RPMI7951 (cell line): Measurements from ENCODE around the gene SGCD. TPM values are rescaled to one million over a fixed set of nuclear protein-coding genes. Genes with fewer than 3 reads are reported as not detected.

Experiments
- DNase-seq: peaks from one replicate; pipeline ENCODE4 v3.0.0-alpha.2; 2012; ENCODE audit warnings: low read depth
- total RNA-seq: library from RNA; depleted of rRNA; stranded (reverse); fragments of >200 nt; shearing (Covaris generic); gene quantifications from 2 replicates; pipeline ENCODE4 v1.2.3, GENCODE V29; 2014

The SGCD gene
- total RNA-seq, 1 experiment from 2014 or later: 6.7 TPM

GRCh38 chr5:156400231-156400986 lies 73.4 kb downstream of the SGCD start:
- DNase-seq: no peak

GRCh38 chr5:156401804-156402203 lies 74.8 kb downstream of the SGCD start:
- DNase-seq: no peak

- peak; percentile 53 for DNase-seq
Observed at GRCh38 chr5:156402387-156402921, 75.5 kb downstream of the SGCD start.

GRCh38 chr5:156405988-156406387 lies 79.0 kb downstream of the SGCD start:
- no peak for DNase-seq

GRCh38 chr5:156407251-156407650 lies 80.3 kb downstream of the SGCD start:
- DNase-seq: no peak

- DNase-seq: no peak
Observed at GRCh38 chr5:156409834-156410233, 82.9 kb downstream of the SGCD start.

GRCh38 chr5:156411185-156411613 lies 84.2 kb downstream of the SGCD start:
- DNase-seq: peak; percentile 68

GRCh38 chr5:156411957-156412356 lies 85.0 kb downstream of the SGCD start:
- DNase-seq: no peak

- peak; percentile 19 for DNase-seq
Observed at GRCh38 chr5:156414391-156414790, 87.4 kb downstream of the SGCD start.

- DNase-seq: no peak
Observed at GRCh38 chr5:156419661-156420060, 92.7 kb downstream of the SGCD start.

GRCh38 chr5:156420665-156421064 lies 93.7 kb downstream of the SGCD start:
- no peak for DNase-seq

- DNase-seq: no peak
Observed at GRCh38 chr5:156421798-156422197, 94.8 kb downstream of the SGCD start.

- DNase-seq: no peak
Observed at GRCh38 chr5:156423597-156423996, 96.6 kb downstream of the SGCD start.

GRCh38 chr5:156427315-156427714 lies 100.4 kb downstream of the SGCD start:
- no peak for DNase-seq

GRCh38 chr5:156431956-156432829 lies 105.2 kb downstream of the SGCD start:
- DNase-seq: no peak

- DNase-seq: no peak
Observed at GRCh38 chr5:156432830-156433105, 105.8 kb downstream of the SGCD start.

GRCh38 chr5:156434471-156434870 lies 107.5 kb downstream of the SGCD start:
- DNase-seq: no peak

- peak; percentile 34 for DNase-seq
Observed at GRCh38 chr5:156435101-156435500, 108.1 kb downstream of the SGCD start.

- DNase-seq: no peak
Observed at GRCh38 chr5:156438076-156438475, 111.1 kb downstream of the SGCD start.

GRCh38 chr5:156444753-156445291 lies 117.9 kb downstream of the SGCD start:
- peak; percentile 2 for DNase-seq

- DNase-seq: no peak
Observed at GRCh38 chr5:156446526-156446925, 119.6 kb downstream of the SGCD start.

GRCh38 chr5:156450778-156451177 lies 123.8 kb downstream of the SGCD start:
- no peak for DNase-seq

GRCh38 chr5:156451505-156451904 lies 124.5 kb downstream of the SGCD start:
- no peak for DNase-seq
